Omental fat pad (tissue), 4 donors: Measurements from ENCODE around the gene TGFA. TPM values are rescaled to one million over a fixed set of nuclear protein-coding genes. Genes with fewer than 3 reads are reported as not detected.

ENCODE experiments used
- ATAC-seq: fragments of 150-250 bp; one replicate; pipeline ENCODE4 v1.9.1; 2016; ENCODE audit warnings: mild to moderate bottlenecking, moderate library complexity; ENCODE audit not compliant: low FRiP score
- DNase-seq: peaks from one replicate; pipeline ENCODE4 v3.0.0-alpha.2; 2019; ENCODE audit warnings: low spot score
- total RNA-seq, 4 donors: library from RNA; depleted of rRNA; stranded (reverse); fragments of >200 nt; gene quantifications; one replicate each; pipeline ENCODE4 v1.1.0, GENCODE V29; 2016
- TF ChIP-seq, protein P1 (sequence below), 3 donors: fragments of 450-650 bp; IDR thresholded peaks; one replicate each; pipeline ENCODE4 v1.5.1; 2016 to 2017; ENCODE audit warnings: antibody characterized with exemption in 3 of 3, mild to moderate bottlenecking in 3 of 3, moderate library complexity in 2 of 3

Gene TGFA
- total RNA-seq, 4 donors from 2014 or later = 1.2 to 4.3 (median 1.9) TPM

- TF ChIP-seq, protein P1, sequence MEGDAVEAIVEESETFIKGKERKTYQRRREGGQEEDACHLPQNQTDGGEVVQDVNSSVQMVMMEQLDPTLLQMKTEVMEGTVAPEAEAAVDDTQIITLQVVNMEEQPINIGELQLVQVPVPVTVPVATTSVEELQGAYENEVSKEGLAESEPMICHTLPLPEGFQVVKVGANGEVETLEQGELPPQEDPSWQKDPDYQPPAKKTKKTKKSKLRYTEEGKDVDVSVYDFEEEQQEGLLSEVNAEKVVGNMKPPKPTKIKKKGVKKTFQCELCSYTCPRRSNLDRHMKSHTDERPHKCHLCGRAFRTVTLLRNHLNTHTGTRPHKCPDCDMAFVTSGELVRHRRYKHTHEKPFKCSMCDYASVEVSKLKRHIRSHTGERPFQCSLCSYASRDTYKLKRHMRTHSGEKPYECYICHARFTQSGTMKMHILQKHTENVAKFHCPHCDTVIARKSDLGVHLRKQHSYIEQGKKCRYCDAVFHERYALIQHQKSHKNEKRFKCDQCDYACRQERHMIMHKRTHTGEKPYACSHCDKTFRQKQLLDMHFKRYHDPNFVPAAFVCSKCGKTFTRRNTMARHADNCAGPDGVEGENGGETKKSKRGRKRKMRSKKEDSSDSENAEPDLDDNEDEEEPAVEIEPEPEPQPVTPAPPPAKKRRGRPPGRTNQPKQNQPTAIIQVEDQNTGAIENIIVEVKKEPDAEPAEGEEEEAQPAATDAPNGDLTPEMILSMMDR (IDR thresholded peaks at IDR 0.05) = no peak
- DNase-seq (no peak), ATAC-seq (no peak)
Measured at GRCh38 chr2:70477441-70477844, 76.2 kb downstream of the TGFA start.

DNA sequence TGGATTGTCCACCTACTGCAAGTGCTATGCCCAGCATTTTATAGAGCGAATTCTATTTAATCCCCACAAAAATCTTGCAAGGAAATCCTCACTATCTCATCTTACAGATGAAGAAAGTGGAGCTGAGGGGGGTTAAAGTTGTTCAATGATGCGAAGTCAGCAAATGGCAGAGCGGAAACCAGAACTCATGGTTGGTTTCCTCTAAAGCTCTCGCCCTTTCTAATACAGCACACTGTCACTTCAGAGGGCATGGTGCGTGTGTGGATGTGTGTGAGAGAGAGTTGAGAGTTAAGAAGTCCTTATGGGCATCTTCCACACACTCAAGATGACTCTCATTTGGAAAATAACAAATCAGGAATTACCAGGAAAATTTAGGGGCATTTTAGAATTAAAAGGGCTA lies 78.4 kb downstream of the TGFA start:
- no peak for ATAC-seq
- no peak for DNase-seq
- TF ChIP-seq, protein P1 (IDR thresholded peaks at IDR 0.05) = no peak

GRCh38 chr2:70474256-70474848 lies 79.3 kb downstream of the TGFA start:
- TF ChIP-seq, protein P1 (IDR thresholded peaks at IDR 0.05) = no peak
- ATAC-seq = no peak
- DNase-seq = no peak

GRCh38 chr2:70473101-70473722 lies 80.4 kb downstream of the TGFA start:
- ATAC-seq (no peak), DNase-seq (no peak)
- TF ChIP-seq, protein P1 (IDR thresholded peaks at IDR 0.05) = no peak

- DNase-seq = no peak
- TF ChIP-seq, protein P1 (IDR thresholded peaks at IDR 0.05) = no peak
- no peak for ATAC-seq
Measured at GRCh38 chr2:70472221-70472890, 81.3 kb downstream of the TGFA start.

DNA sequence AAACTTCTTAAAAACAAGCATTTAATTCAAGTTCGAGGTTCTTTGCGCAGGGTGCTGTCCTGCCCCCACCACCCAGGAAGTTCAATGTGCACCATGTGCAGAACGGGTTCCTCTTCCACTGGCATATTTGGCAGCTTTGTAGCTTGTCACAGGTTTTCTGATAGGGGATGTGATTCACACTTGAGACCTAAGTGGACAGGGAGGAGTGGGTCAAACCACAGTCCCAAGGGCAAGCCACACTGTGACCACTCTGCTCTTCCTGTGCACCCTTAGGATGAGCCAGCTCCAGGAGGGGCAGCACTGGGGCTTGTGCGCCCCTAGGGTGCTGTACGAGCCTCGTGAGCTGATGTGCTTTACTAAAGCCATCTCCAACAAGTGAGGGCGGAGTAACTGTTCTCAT lies 82.5 kb downstream of the TGFA start:
- ATAC-seq (no peak), DNase-seq (no peak)
- TF ChIP-seq, protein P1 (IDR thresholded peaks at IDR 0.05) = no peak
